ENCODE data around the gene CAPN5. TPM values are rescaled to one million over a fixed set of nuclear protein-coding genes. Genes with fewer than 3 reads are reported as not detected.

CAPN5 gene
- total RNA-seq, 1 donor from 2014 or later, result 0.71 TPM

GRCh38 chr11:77173494-77173893, 106.7 kb downstream of the CAPN5 start:
- CTCF ChIA-PET, result interaction anchor here (1.5 kb wide), 1 partner anchor 46 kb away, joined by 5 read pairs; the partner anchor contains the start of gene MYO7A
- no peaks in the 10 kb centered on the region for H3K36me3 Mint-ChIP-seq (ENCODE audit: low read depth)
- TF ChIP-seq, protein P1, sequence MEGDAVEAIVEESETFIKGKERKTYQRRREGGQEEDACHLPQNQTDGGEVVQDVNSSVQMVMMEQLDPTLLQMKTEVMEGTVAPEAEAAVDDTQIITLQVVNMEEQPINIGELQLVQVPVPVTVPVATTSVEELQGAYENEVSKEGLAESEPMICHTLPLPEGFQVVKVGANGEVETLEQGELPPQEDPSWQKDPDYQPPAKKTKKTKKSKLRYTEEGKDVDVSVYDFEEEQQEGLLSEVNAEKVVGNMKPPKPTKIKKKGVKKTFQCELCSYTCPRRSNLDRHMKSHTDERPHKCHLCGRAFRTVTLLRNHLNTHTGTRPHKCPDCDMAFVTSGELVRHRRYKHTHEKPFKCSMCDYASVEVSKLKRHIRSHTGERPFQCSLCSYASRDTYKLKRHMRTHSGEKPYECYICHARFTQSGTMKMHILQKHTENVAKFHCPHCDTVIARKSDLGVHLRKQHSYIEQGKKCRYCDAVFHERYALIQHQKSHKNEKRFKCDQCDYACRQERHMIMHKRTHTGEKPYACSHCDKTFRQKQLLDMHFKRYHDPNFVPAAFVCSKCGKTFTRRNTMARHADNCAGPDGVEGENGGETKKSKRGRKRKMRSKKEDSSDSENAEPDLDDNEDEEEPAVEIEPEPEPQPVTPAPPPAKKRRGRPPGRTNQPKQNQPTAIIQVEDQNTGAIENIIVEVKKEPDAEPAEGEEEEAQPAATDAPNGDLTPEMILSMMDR (IDR thresholded peaks at IDR 0.05), result no peak

GRCh38 chr11:77174559-77174958, 107.8 kb downstream of the CAPN5 start:
- CTCF ChIA-PET, result interaction anchor here (1.5 kb wide), 1 partner anchor 47 kb away, joined by 5 read pairs; the partner anchor contains the start of gene MYO7A

More at GRCh38 chr11:77173494-77173893, 106.7 kb downstream of the CAPN5 start:
- Mint-ChIP-seq H3K9me3 (no peaks in the 10 kb centered on the region), H3K4me3 (no peak overlapping the region), H3K27ac (no peak overlapping the region), H3K27me3 (no peaks in the 10 kb centered on the region), H3K4me1 (peaks cover 15% of the 10 kb centered on the region)
- no peak for ATAC-seq (ENCODE audit: low read depth)
- intact Hi-C loops (cut with micrococcal nuclease), result no loop called here
- POLR2A ChIA-PET, result no interaction called here
- no peak for DNase-seq

DNA sequence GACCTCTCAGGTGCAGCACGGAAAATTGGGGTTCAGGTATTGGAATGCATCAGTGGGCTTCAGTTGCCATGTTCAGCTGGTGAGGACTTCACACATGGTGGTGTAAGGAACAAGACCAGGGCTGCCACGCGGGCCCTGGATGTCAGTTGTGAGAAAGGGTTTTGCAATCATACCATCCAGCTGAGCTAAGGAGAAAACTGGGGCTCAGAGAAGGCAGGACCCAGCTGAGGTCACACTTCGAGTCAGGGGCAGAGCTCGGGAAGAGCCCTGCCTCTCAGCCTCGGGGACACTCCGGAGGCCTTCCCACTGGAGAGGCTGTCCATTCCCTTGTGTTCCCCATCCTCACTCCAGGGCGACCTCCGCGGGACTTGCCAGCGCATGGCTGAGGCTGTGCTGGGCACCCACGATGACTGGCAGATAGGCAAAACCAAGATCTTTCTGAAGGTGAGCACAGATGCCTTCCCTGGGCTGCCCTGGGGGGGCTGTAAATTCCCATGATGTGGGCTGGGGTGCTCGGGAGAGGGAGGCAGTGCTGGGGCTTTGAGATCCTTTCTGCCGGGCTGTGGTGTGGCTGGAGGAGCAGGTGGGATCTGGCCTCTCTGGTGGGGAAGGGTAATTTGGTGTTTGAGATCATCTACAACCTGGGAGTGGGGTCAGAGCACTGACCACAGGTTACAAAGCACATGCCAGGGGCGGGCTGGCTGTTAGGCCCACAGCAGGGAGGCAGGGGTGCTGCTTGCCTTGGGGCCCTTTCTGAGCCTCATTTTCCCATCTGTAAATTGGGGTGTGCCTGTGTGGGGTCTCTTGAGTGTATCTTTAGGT, 108.5 kb downstream of the CAPN5 start:
- ATAC-seq (ENCODE audit: low read depth), result no peak
- H3K4me3 Mint-ChIP-seq, result no peak overlapping the region
- no peak overlapping the region for H3K27ac Mint-ChIP-seq
- ChIA-PET POLR2A (no interaction called here), CTCF (interaction anchor here (1.5 kb wide), 1 partner anchor 48 kb away, joined by 5 read pairs; the partner anchor contains the start of gene MYO7A)
- TF ChIP-seq, protein P1 (IDR thresholded peaks at IDR 0.05), result no peak
- no peak for DNase-seq
- H3K27me3 Mint-ChIP-seq, result no peaks in the 10 kb centered on the region
- intact Hi-C loops (cut with micrococcal nuclease), result no loop called here
- H3K36me3 Mint-ChIP-seq (ENCODE audit: low read depth), result no peaks in the 10 kb centered on the region
- no peaks in the 10 kb centered on the region for H3K9me3 Mint-ChIP-seq
- H3K4me1 Mint-ChIP-seq, result peaks cover 15% of the 10 kb centered on the region

More at GRCh38 chr11:77174559-77174958, 107.8 kb downstream of the CAPN5 start:
- ATAC-seq (ENCODE audit: low read depth) (no peak), DNase-seq (no peak)
- Mint-ChIP-seq H3K27me3 (no peaks in the 10 kb centered on the region), H3K27ac (no peak overlapping the region), H3K4me1 (peaks cover 15% of the 10 kb centered on the region), H3K4me3 (no peak overlapping the region), H3K9me3 (no peaks in the 10 kb centered on the region), H3K36me3 (ENCODE audit: low read depth) (no peaks in the 10 kb centered on the region)
- intact Hi-C loops (cut with micrococcal nuclease), result no loop called here
- POLR2A ChIA-PET, result no interaction called here
- TF ChIP-seq, protein P1 (IDR thresholded peaks at IDR 0.05), result no peak

Other genes starting within 250 kb of the CAPN5 start
- 11.8 and 12.4 TPM in 2 replicates for gene ACER3, start 206.1 kb upstream of the CAPN5 start, total RNA-seq
- gene B3GNT6, start 32.6 kb upstream of the CAPN5 start, total RNA-seq, result not detected in 2 replicates
- gene OMP, start 35.9 kb downstream of the CAPN5 start, total RNA-seq, result not detected in 2 replicates
- gene MYO7A, start 61.3 kb downstream of the CAPN5 start, total RNA-seq, result 5.1 and 5.4 TPM in 2 replicates
- not detected in 2 replicates for gene GDPD4, start 234.7 kb downstream of the CAPN5 start, total RNA-seq